Gastrocnemius medialis (tissue), 4 donors: Measurements from ENCODE around the gene EDNRB. TPM values are rescaled to one million over a fixed set of nuclear protein-coding genes. Genes with fewer than 3 reads are reported as not detected.

Source experiments
- ATAC-seq, 2 donors: fragments of 150-250 bp; one replicate each; pipeline ENCODE4 v1.9.1; 2016
- DNase-seq, 2 donors: peaks; one replicate each; pipeline ENCODE4 v3.0.0-alpha.2; 2019
- H3K27ac ChIP-seq, 4 donors: fragments of 200-600 bp; sonication (generic); 1 replicate in 1 of 4; 2 replicates in 3 of 4; pipeline ENCODE4 v1.5.1; 2016 to 2018; ENCODE audit warnings: mild to moderate bottlenecking in 2 of 4, moderate library complexity in 1 of 4
- H3K27me3 ChIP-seq, 3 donors: fragments of 200-600 bp; sonication (generic) in 2 of 3; 1 replicate in 1 of 3; 2 replicates in 2 of 3; pipeline versions ENCODE4 v1.5.1 to v1.6.0; 2016 to 2019; ENCODE audit warnings: mild to moderate bottlenecking in 1 of 3, moderate library complexity in 1 of 3
- H3K36me3 ChIP-seq, 2 donors: fragments of 200-600 bp; sonication (generic) in 1 of 2; one replicate each; pipeline ENCODE4 v1.5.1; 2017 to 2018
- H3K4me1 ChIP-seq, 2 donors: fragments of 200-600 bp; sonication (generic) in 1 of 2; one replicate each; pipeline ENCODE4 v1.5.1; 2016 to 2017; ENCODE audit warnings: mild to moderate bottlenecking in 2 of 2
- H3K4me3 ChIP-seq, 4 donors: fragments of 200-600 bp; sonication (generic) in 3 of 4; 1 replicate in 1 of 4; 2 replicates in 3 of 4; pipeline ENCODE4 v1.5.1; 2016 to 2019; ENCODE audit warnings: mild to moderate bottlenecking in 2 of 4
- H3K9me3 ChIP-seq, 3 donors: fragments of 200-600 bp; sonication (generic) in 2 of 3; 1 replicate in 1 of 3; 2 replicates in 2 of 3; pipeline ENCODE4 v1.5.1; 2016 to 2019
- CTCF ChIP-seq, 5 experiments: fragments of 450-650 bp in 3 of 5; fragments of 200-600 bp in 2 of 5; sonication (generic) in 2 of 5; IDR thresholded peaks in 4 of 5; conservative IDR thresholded peaks in 1 of 5; 1 replicate in 4 of 5; 2 replicates in 1 of 5; pipeline ENCODE4 v1.5.1; 2016 to 2019; ENCODE audit warnings: antibody characterized with exemption in 5 of 5, mild to moderate bottlenecking in 3 of 5, moderate library complexity in 3 of 5
- POLR2A ChIP-seq, 2 donors: fragments of 450-650 bp; IDR thresholded peaks; one replicate each; pipeline ENCODE4 v1.6.1; 2017; ENCODE audit warnings: antibody characterized with exemption in 2 of 2, mild to moderate bottlenecking in 2 of 2, moderate library complexity in 2 of 2
- in situ Hi-C, 4 donors: fragments of 200-750 bp; cut with MboI; loops; one replicate each; pipeline versions ENCODE4 v1.15.0 to v1.8.0; 2017; ENCODE audit warnings: low sequenced_read_pairs in 4 of 4
- intact Hi-C: fragments of 100-400 bp; cut with DNase I; formaldehyde crosslinking; loops from one replicate; pipeline ENCODE4 v1.15.1; 2023; ENCODE audit warnings: low total_unique reads
- total RNA-seq, 4 donors: library from RNA; depleted of rRNA; stranded (reverse); fragments of >200 nt; gene quantifications; one replicate each; pipeline versions ENCODE4 v1.1.0 to v1.2.3, GENCODE V29; 2016

The EDNRB gene
- total RNA-seq, 4 donors from 2014 or later, result 13.6 to 35.1 (median 20.1) TPM

- no peaks in the 10 kb centered on the region for H3K9me3 ChIP-seq
- intact Hi-C loops, result no loop called here
- H3K27ac ChIP-seq, result no peak overlapping the region
- in situ Hi-C loops, result no loop called here
- H3K4me3 ChIP-seq, result no peak overlapping the region
- no peaks in the 10 kb centered on the region for H3K27me3 ChIP-seq
- H3K4me1 ChIP-seq, result no peaks in the 10 kb centered on the region
- TF ChIP-seq CTCF (IDR thresholded peaks at IDR 0.05 in 4 of 5, conservative IDR thresholded peaks at IDR 0.05 in 1 of 5) (no peak), POLR2A (IDR thresholded peaks at IDR 0.05) (no peak)
- no peak for DNase-seq
- H3K36me3 ChIP-seq, result no peaks in the 10 kb centered on the region
- ATAC-seq, result no peak
Measured at GRCh38 chr13:77866971-77867370, 51.7 kb downstream of the EDNRB start.

GRCh38 chr13:77865622-77866021, 53.0 kb downstream of the EDNRB start:
- Histone ChIP-seq H3K4me1 (no peaks in the 10 kb centered on the region), H3K36me3 (no peaks in the 10 kb centered on the region), H3K9me3 (no peaks in the 10 kb centered on the region), H3K27me3 (no peaks in the 10 kb centered on the region), H3K4me3 (no peak overlapping the region), H3K27ac (no peak overlapping the region)
- TF ChIP-seq POLR2A (IDR thresholded peaks at IDR 0.05) (no peak), CTCF (IDR thresholded peaks at IDR 0.05 in 4 of 5, conservative IDR thresholded peaks at IDR 0.05 in 1 of 5) (no peak)
- DNase-seq (no peak), ATAC-seq (no peak)
- in situ Hi-C loops (no loop called here), intact Hi-C loops (no loop called here)

- H3K9me3 ChIP-seq, result no peaks in the 10 kb centered on the region
- no peak for DNase-seq
- no peak for ATAC-seq
- in situ Hi-C loops (no loop called here), intact Hi-C loops (no loop called here)
- no peak for TF ChIP-seq CTCF (IDR thresholded peaks at IDR 0.05 in 4 of 5, conservative IDR thresholded peaks at IDR 0.05 in 1 of 5)
- TF ChIP-seq POLR2A (IDR thresholded peaks at IDR 0.05), result no peak
- no peaks in the 10 kb centered on the region for H3K36me3 ChIP-seq
- no peak overlapping the region for H3K4me3 ChIP-seq
- H3K27me3 ChIP-seq, result no peaks in the 10 kb centered on the region
- H3K27ac ChIP-seq, result no peak overlapping the region
- H3K4me1 ChIP-seq, result peaks cover 0 to 7% of the 10 kb centered on the region in 2 donors
Measured at GRCh38 chr13:77863144-77863543, 55.5 kb downstream of the EDNRB start.

GRCh38 chr13:77861741-77862140, 56.9 kb downstream of the EDNRB start:
- no peak for TF ChIP-seq POLR2A (IDR thresholded peaks at IDR 0.05)
- TF ChIP-seq CTCF (IDR thresholded peaks at IDR 0.05 in 4 of 5, conservative IDR thresholded peaks at IDR 0.05 in 1 of 5), result no peak
- peaks cover 0 to 7% of the 10 kb centered on the region in 2 donors for H3K4me1 ChIP-seq
- H3K36me3 ChIP-seq, result no peaks in the 10 kb centered on the region
- no peak for DNase-seq
- no peak for ATAC-seq
- intact Hi-C loops (loop anchor here (1.0 kb wide), 1 partner anchor 57 kb away; the partner anchor contains the start of gene EDNRB), in situ Hi-C loops (no loop called here)
- no peak overlapping the region for H3K4me3 ChIP-seq
- H3K9me3 ChIP-seq, result no peaks in the 10 kb centered on the region
- H3K27ac ChIP-seq, result no peak overlapping the region
- H3K27me3 ChIP-seq, result no peaks in the 10 kb centered on the region

GRCh38 chr13:77860507-77860981, 58.1 kb downstream of the EDNRB start:
- H3K36me3 ChIP-seq, result no peaks in the 10 kb centered on the region
- no peak for DNase-seq
- H3K4me3 ChIP-seq, result no peak overlapping the region
- ATAC-seq, result peak in 1 of 2 donors; percentile 23
- intact Hi-C loops (no loop called here), in situ Hi-C loops (no loop called here)
- no peaks in the 10 kb centered on the region for H3K9me3 ChIP-seq
- H3K4me1 ChIP-seq, result peaks cover 0 to 7% of the 10 kb centered on the region in 2 donors
- no peak for TF ChIP-seq POLR2A (IDR thresholded peaks at IDR 0.05)
- TF ChIP-seq CTCF (IDR thresholded peaks at IDR 0.05 in 4 of 5, conservative IDR thresholded peaks at IDR 0.05 in 1 of 5), result no peak
- peak overlapping the region in 3 of 4 donors; percentile 4 to 46 (median 29) for H3K27ac ChIP-seq
- H3K27me3 ChIP-seq, result no peaks in the 10 kb centered on the region
